Panc1 (cell line): ENCODE measurements around the gene SPPL2C. TPM values are rescaled to one million over a fixed set of nuclear protein-coding genes. Genes with fewer than 3 reads are reported as not detected.
"Not testable (repeated sequence)": the region's sequence is repeated elsewhere in the genome, so short reads cannot be mapped to it uniquely, and the experiment has no call there.

Experiments
- ATAC-seq: fragments of 200-7000 bp; cut with Tn5 transposase; 2 replicates; pipeline ENCODE4 v1.9.1; 2020; ENCODE audit warnings: mild to moderate bottlenecking, moderate library complexity
- BruUV-seq: library from RNA; stranded (reverse); fragments of 400-500 nt; replicated peaks from 2 replicates; lab custom pipeline; 2021; lab: Mats Ljungman, UMichigan
- CTCF ChIA-PET: fragments of 300-600 bp; sonication (Branson Sonifier 250); formaldehyde crosslinking; loops from one replicate; lab custom pipeline; 2022; ENCODE audit warnings: antibody characterized with exemption; lab: Charles Lee
- POLR2A ChIA-PET: fragments of 300-600 bp; sonication (Branson Sonifier 250); formaldehyde crosslinking; loops from one replicate; lab custom pipeline; 2022; ENCODE audit warnings: antibody characterized with exemption; lab: Charles Lee
- DNase-seq: peaks from one replicate; pipeline ENCODE4 v3.0.0-alpha.2; 2010; ENCODE audit warnings: low read depth, low spot score
- H3K27ac ChIP-seq: 2 replicates; pipeline ENCODE4 v1.5.1; 2011; ENCODE audit warnings: mild to moderate bottlenecking, low read length, inconsistent platforms
- H3K27me3 ChIP-seq: fragments of 200-500 bp; sonication (Bioruptor generic); 2 replicates; pipeline ENCODE4 v1.6.0; 2014; ENCODE audit warnings: low read length, inconsistent platforms; ENCODE audit not compliant: control insufficient read depth, insufficient read depth
- H3K36me3 ChIP-seq: fragments of 200-500 bp; sonication (Bioruptor generic); 2 replicates; pipeline ENCODE4 v1.5.1; 2014; ENCODE audit warnings: inconsistent platforms, mild to moderate bottlenecking, low read length, moderate library complexity; ENCODE audit not compliant: control insufficient read depth, insufficient read depth
- H3K4me1 ChIP-seq: 2 replicates; pipeline ENCODE4 v1.5.1; 2011; ENCODE audit warnings: inconsistent platforms, mild to moderate bottlenecking, low read length, moderate library complexity; ENCODE audit not compliant: control insufficient read depth, insufficient read depth
- H3K4me3 ChIP-seq, 2 experiments: 2 replicates each; pipeline ENCODE4 v1.5.1; 2011 to 2012; ENCODE audit warnings: low read depth in 2 of 2, low read length in 2 of 2, mild to moderate bottlenecking in 2 of 2, inconsistent platforms in 1 of 2, moderate library complexity in 1 of 2
- H3K9me3 ChIP-seq: fragments of 200-500 bp; sonication (Bioruptor generic); 2 replicates; pipeline ENCODE4 v1.5.1; 2014; ENCODE audit warnings: low read depth, mild to moderate bottlenecking, inconsistent platforms, low read length, moderate library complexity; ENCODE audit not compliant: control insufficient read depth, insufficient read depth
- POLR2AphosphoS5 ChIP-seq: IDR thresholded peaks from 2 replicates; pipeline ENCODE4 v1.6.1; 2012; ENCODE audit warnings: mild to moderate bottlenecking, low read depth, low read length, moderate library complexity
- SIN3A ChIP-seq: IDR thresholded peaks from 2 replicates; pipeline ENCODE4 v1.6.1; 2012; ENCODE audit warnings: low read depth, mild to moderate bottlenecking, low read length, moderate library complexity, borderline replicate concordance; ENCODE audit not compliant: insufficient read depth
- TCF7L2 ChIP-seq: IDR thresholded peaks from 2 replicates; pipeline ENCODE4 v1.6.1; 2011; ENCODE audit warnings: mild to moderate bottlenecking, low read depth, low read length, inconsistent platforms
- in situ Hi-C: cut with HindIII; loops from 2 replicates; pipeline ENCODE4 v1.10.0; 2016; ENCODE audit warnings: low sequenced_read_pairs, low pct_unique_long_range_greater_than_20kb
- intact Hi-C: fragments of 100-400 bp; cut with micrococcal nuclease; formaldehyde crosslinking; loops from one replicate; pipeline ENCODE4 v1.10.0; 2022; ENCODE audit not compliant: unreplicated experiment
- total RNA-seq: library from RNA; stranded (reverse); gene quantifications from one replicate; pipeline ENCODE4 v1.2.1, GENCODE V29; 2021; ENCODE audit not compliant: unreplicated experiment
- TF ChIP-seq, protein P1 (sequence below), 2 experiments: IDR thresholded peaks; 2 replicates each; pipeline ENCODE4 v1.6.1; 2011 to 2012; ENCODE audit warnings: low read depth in 2 of 2, control low read depth in 1 of 2, low read length in 1 of 2, mild to moderate bottlenecking in 1 of 2, moderate library complexity in 1 of 2; ENCODE audit not compliant: insufficient read depth in 1 of 2
- TF ChIP-seq, protein P2 (sequence below): fragments of 450-650 bp; IDR thresholded peaks from 2 replicates; pipeline ENCODE4 v1.5.1; 2017; ENCODE audit warnings: mild to moderate bottlenecking

The SPPL2C gene
- total RNA-seq, 1 experiment from 2014 or later = not detected

DNA sequence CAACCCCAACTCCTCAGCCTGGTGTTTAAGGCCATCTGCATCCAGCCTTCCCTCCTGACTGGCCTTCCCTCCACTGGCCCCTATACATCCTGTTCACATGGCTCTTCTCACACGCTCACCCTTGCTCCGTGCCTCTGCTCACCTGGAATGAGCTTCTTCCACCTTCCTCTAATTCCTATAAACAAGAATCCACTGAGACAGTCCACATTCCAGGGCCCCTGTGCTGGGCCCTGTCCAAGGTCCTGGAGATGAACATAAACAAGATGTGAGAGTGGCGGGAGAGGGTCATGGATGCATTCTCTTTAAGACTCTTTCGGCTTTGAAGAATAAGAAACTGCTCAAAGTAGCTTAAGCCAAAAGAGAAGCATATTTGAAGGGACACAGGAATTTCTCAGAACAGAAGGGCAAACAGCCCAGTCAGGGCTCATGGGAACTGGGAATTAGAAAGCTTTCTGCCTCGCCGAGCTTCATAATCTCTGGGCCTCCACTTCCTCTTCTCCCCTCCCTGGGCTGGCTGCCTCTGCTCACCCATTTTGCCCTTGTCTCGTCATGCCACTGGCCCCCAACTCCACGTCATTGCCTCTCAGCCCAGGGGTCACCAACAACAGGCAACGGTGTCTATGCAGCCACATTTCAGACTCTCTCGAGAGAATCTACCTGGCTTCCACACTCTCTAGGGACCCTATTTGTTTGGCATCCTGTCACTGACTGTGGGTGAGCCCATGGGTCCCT, 13.5 kb downstream of the SPPL2C start:
- CTCF ChIA-PET = interaction anchor here (0.5 kb wide), 1 partner anchor 26 kb away, joined by 3 read pairs; no protein-coding TSS in a partner anchor
- intact Hi-C loops = no loop called here
- ATAC-seq = no peak
- in situ Hi-C loops = no loop called here
- H3K9me3 ChIP-seq = no peaks in the 10 kb centered on the region
- peaks cover 3% of the 10 kb centered on the region; the same call in 1 of the 2 replicates for H3K27me3 ChIP-seq
- TF ChIP-seq, protein P1, sequence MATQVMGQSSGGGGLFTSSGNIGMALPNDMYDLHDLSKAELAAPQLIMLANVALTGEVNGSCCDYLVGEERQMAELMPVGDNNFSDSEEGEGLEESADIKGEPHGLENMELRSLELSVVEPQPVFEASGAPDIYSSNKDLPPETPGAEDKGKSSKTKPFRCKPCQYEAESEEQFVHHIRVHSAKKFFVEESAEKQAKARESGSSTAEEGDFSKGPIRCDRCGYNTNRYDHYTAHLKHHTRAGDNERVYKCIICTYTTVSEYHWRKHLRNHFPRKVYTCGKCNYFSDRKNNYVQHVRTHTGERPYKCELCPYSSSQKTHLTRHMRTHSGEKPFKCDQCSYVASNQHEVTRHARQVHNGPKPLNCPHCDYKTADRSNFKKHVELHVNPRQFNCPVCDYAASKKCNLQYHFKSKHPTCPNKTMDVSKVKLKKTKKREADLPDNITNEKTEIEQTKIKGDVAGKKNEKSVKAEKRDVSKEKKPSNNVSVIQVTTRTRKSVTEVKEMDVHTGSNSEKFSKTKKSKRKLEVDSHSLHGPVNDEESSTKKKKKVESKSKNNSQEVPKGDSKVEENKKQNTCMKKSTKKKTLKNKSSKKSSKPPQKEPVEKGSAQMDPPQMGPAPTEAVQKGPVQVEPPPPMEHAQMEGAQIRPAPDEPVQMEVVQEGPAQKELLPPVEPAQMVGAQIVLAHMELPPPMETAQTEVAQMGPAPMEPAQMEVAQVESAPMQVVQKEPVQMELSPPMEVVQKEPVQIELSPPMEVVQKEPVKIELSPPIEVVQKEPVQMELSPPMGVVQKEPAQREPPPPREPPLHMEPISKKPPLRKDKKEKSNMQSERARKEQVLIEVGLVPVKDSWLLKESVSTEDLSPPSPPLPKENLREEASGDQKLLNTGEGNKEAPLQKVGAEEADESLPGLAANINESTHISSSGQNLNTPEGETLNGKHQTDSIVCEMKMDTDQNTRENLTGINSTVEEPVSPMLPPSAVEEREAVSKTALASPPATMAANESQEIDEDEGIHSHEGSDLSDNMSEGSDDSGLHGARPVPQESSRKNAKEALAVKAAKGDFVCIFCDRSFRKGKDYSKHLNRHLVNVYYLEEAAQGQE (IDR thresholded peaks at IDR 0.05; ENCODE audit: insufficient read depth in 1 of 2, low read depth in 2 of 2, low read length in 1 of 2) = peak; percentile 81 to 93
- TF ChIP-seq TCF7L2 (no peak), SIN3A (no peak), POLR2AphosphoS5 (no peak)
- TF ChIP-seq, protein P2, sequence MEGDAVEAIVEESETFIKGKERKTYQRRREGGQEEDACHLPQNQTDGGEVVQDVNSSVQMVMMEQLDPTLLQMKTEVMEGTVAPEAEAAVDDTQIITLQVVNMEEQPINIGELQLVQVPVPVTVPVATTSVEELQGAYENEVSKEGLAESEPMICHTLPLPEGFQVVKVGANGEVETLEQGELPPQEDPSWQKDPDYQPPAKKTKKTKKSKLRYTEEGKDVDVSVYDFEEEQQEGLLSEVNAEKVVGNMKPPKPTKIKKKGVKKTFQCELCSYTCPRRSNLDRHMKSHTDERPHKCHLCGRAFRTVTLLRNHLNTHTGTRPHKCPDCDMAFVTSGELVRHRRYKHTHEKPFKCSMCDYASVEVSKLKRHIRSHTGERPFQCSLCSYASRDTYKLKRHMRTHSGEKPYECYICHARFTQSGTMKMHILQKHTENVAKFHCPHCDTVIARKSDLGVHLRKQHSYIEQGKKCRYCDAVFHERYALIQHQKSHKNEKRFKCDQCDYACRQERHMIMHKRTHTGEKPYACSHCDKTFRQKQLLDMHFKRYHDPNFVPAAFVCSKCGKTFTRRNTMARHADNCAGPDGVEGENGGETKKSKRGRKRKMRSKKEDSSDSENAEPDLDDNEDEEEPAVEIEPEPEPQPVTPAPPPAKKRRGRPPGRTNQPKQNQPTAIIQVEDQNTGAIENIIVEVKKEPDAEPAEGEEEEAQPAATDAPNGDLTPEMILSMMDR = no peak
- H3K4me1 ChIP-seq = no peaks in the 10 kb centered on the region
- H3K36me3 ChIP-seq = no peaks in the 10 kb centered on the region
- H3K27ac ChIP-seq = no peak overlapping the region
- no peak for DNase-seq
- POLR2A ChIA-PET = no interaction called here
- H3K4me3 ChIP-seq = no peak overlapping the region
- BruUV-seq = no TSS peak

DNA sequence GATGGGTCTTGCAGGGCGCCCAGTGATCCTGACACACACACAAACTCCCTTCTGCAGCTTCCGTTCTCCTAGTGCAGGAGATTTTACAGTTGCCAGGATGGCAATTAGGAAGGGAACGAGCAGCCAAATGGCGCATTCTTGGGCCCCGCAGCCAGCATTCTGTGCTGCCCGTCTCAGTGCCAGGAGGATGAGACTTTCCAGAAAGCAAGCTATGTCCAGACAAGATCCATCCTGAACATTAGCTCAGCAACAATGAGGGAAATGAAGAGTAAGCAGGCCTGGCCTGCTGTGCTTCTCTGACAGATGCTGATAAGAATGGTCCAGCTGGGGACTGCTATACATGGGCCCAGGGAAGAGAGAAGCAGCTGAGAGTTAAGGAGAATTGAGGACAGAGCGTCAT, 16.5 kb downstream of the SPPL2C start:
- DNase-seq (no peak), ATAC-seq (no peak)
- no peaks in the 10 kb centered on the region for H3K36me3 ChIP-seq
- H3K9me3 ChIP-seq = no peaks in the 10 kb centered on the region
- intact Hi-C loops (no loop called here), in situ Hi-C loops (no loop called here)
- H3K4me3 ChIP-seq = no peak overlapping the region
- TF ChIP-seq SIN3A = no peak
- TF ChIP-seq, protein P1 (IDR thresholded peaks at IDR 0.05; ENCODE audit: insufficient read depth in 1 of 2, low read depth in 2 of 2, low read length in 1 of 2) = no peak
- CTCF ChIA-PET = no interaction called here
- H3K27ac ChIP-seq = no peak overlapping the region
- BruUV-seq = no TSS peak
- H3K27me3 ChIP-seq = peaks cover 3% of the 10 kb centered on the region
- POLR2A ChIA-PET = no interaction called here
- H3K4me1 ChIP-seq = no peaks in the 10 kb centered on the region

DNA sequence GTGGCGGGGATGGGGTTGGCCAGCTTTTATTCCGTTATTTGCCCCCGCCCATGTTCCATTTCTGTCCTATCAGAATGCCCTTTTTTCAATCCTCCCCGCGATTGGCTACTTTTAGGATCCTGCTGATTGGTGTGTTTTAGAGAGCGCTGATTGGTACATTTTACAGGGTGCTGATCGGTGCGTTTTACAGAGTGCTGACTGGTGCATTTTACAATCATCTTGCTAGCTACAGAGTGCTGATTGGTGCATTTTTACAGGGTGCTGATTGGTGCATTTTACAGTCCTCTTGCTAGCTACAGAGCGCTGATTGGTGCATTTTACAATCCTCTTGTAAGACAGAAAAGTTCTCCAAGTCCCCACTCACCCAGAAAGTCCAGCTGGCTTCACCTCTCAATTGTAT, 17.4 kb downstream of the SPPL2C start:
- in situ Hi-C loops, POLR2A ChIA-PET, BruUV-seq: not testable (repeated sequence)

More for the DNA sequence above, 17.4 kb downstream of the SPPL2C start:
- H3K4me1 ChIP-seq, intact Hi-C loops, H3K27me3 ChIP-seq, ATAC-seq, CTCF ChIA-PET, H3K36me3 ChIP-seq, H3K27ac ChIP-seq, DNase-seq, H3K4me3 ChIP-seq, H3K9me3 ChIP-seq: not testable (repeated sequence)
